A549 (cell line): Measurements from ENCODE around the gene MAGI1. TPM values are rescaled to one million over a fixed set of nuclear protein-coding genes. Genes with fewer than 3 reads are reported as not detected.

Experiments
- ATAC-seq, 2 experiments: fragments of 200-7000 bp in 1 of 2; fragments of >200 bp in 1 of 2; cut with Nextera tagmentation in 1 of 2; cut with Tn5 transposase in 1 of 2; 3 replicates each; pipeline versions ENCODE4 v1.8.0 to v1.9.1; 2018 to 2020; ENCODE audit warnings: mild to moderate bottlenecking in 1 of 2, moderate library complexity in 1 of 2
- CTCF ChIA-PET: fragments of 300-600 bp; sonication (Branson Sonifier 250); formaldehyde crosslinking; extraction: SDS; loops from one replicate; lab custom pipeline; 2021; ENCODE audit warnings: antibody characterized with exemption, inconsistent platforms; lab: Yijun Ruan, JAX
- POLR2A ChIA-PET: fragments of 350-600 bp; formaldehyde crosslinking; extraction: SDS; loops from one replicate; lab custom pipeline; 2021; ENCODE audit warnings: antibody characterized with exemption, inconsistent platforms; lab: Yijun Ruan, JAX
- DNase-seq, 2 experiments: peaks; one replicate each; pipeline versions ENCODE4 v3.0.0 to v3.0.0-alpha.2; 2011 to 2016; ENCODE audit warnings: low read depth in 1 of 2, low spot score in 1 of 2
- FAIRE-seq: peaks from 2 replicates; lab custom pipeline; 2011; peaks lifted over from hg19 to GRCh38; lab: Jason Lieb, UNC
- H3K27ac ChIP-seq, 2 experiments: fragments of >200 bp; sonication (Bioruptor Twin); formaldehyde crosslinking; 3 replicates each; pipeline ENCODE4 v1.5.1; 2016 to 2017
- H3K4me1 ChIP-seq: fragments of >200 bp; sonication (Bioruptor Twin); formaldehyde crosslinking; 3 replicates; pipeline ENCODE4 v1.6.1; 2016
- H3K4me2 ChIP-seq: fragments of >200 bp; sonication (Bioruptor Twin); formaldehyde crosslinking; 3 replicates; pipeline ENCODE4 v1.6.1; 2016
- H3K4me3 ChIP-seq: fragments of >200 bp; sonication (Bioruptor Twin); formaldehyde crosslinking; 3 replicates; pipeline ENCODE4 v1.5.1; 2016
- H3K9me3 ChIP-seq: fragments of >200 bp; sonication (Bioruptor Twin); formaldehyde crosslinking; 3 replicates; pipeline ENCODE4 v1.6.1; 2016
- BCL3 ChIP-seq: fragments of >200 bp; sonication (Bioruptor Twin); formaldehyde crosslinking; IDR thresholded peaks from 3 replicates; pipeline ENCODE4 v1.6.1; 2016
- CBX2 ChIP-seq: fragments of 200-600 bp; sonication (generic); IDR thresholded peaks from 2 replicates; pipeline ENCODE4 v1.6.1; 2016; ENCODE audit warnings: low read depth, mild to moderate bottlenecking, borderline replicate concordance
- CBX8 ChIP-seq: fragments of 200-600 bp; sonication (generic); IDR thresholded peaks from 2 replicates; pipeline ENCODE4 v1.6.1; 2016
- CEBPB ChIP-seq, 2 experiments: fragments of >200 bp in 1 of 2; sonication (Bioruptor Twin) in 1 of 2; formaldehyde crosslinking in 1 of 2; IDR thresholded peaks; 2 replicates each; pipeline ENCODE4 v1.6.1; 2012 to 2016
- E2F6 ChIP-seq: IDR thresholded peaks from 2 replicates; pipeline ENCODE4 v1.6.1; 2012; ENCODE audit warnings: low read depth, borderline replicate concordance
- EHF ChIP-seq: fragments of 250-450 bp; sonication (Bioruptor Pico); IDR thresholded peaks from 2 replicates; pipeline ENCODE4 v1.5.0; 2020; ENCODE audit warnings: mild to moderate bottlenecking
- EP300 ChIP-seq, 2 experiments: fragments of >200 bp; sonication (Bioruptor Twin); formaldehyde crosslinking; IDR thresholded peaks; 2 replicates in 1 of 2; 3 replicates in 1 of 2; pipeline ENCODE4 v1.6.1; 2016 to 2017
- ESRRA ChIP-seq: fragments of 150-350 bp; IDR thresholded peaks from 2 replicates; pipeline ENCODE4 v1.6.1; 2014; ENCODE audit warnings: mild to moderate bottlenecking, low read length, borderline replicate concordance
- FOSB ChIP-seq: fragments of 250-450 bp; sonication (Bioruptor Pico); IDR thresholded peaks from 2 replicates; pipeline ENCODE4 v1.5.0; 2020; ENCODE audit warnings: mild to moderate bottlenecking, moderate library complexity
- GATA3 ChIP-seq: IDR thresholded peaks from 2 replicates; pipeline ENCODE4 v1.6.1; 2012; ENCODE audit warnings: borderline replicate concordance
- HEYL ChIP-seq: fragments of 250-450 bp; sonication (Bioruptor Pico); IDR thresholded peaks from 2 replicates; pipeline ENCODE4 v1.8.0; 2021; ENCODE audit warnings: mild to moderate bottlenecking, moderate library complexity
- HMGXB4 ChIP-seq: fragments of 250-450 bp; sonication (Bioruptor Pico); IDR thresholded peaks from 2 replicates; pipeline ENCODE4 v1.5.0; 2021; ENCODE audit warnings: mild to moderate bottlenecking, moderate library complexity, borderline replicate concordance
- HOXA7 ChIP-seq: fragments of 250-450 bp; sonication (Bioruptor Pico); IDR thresholded peaks from 2 replicates; pipeline ENCODE4 v1.5.0; 2020; ENCODE audit warnings: mild to moderate bottlenecking, moderate library complexity
- HOXB13 ChIP-seq: fragments of 250-450 bp; sonication (Bioruptor Pico); IDR thresholded peaks from 2 replicates; pipeline ENCODE4 v1.5.0; 2020; ENCODE audit warnings: low read depth, mild to moderate bottlenecking, moderate library complexity
- JUNB ChIP-seq: fragments of >200 bp; sonication (Bioruptor Twin); formaldehyde crosslinking; IDR thresholded peaks from 2 replicates; pipeline ENCODE4 v1.6.1; 2016
- KDM1A ChIP-seq: fragments of 200-600 bp; sonication (generic); IDR thresholded peaks from 2 replicates; pipeline ENCODE4 v1.6.1; 2016; ENCODE audit warnings: low read depth, mild to moderate bottlenecking
- KDM5A ChIP-seq: fragments of 200-600 bp; sonication (generic); IDR thresholded peaks from 2 replicates; pipeline ENCODE4 v1.6.1; 2016; ENCODE audit warnings: antibody characterized with exemption, mild to moderate bottlenecking
- MAFK ChIP-seq: fragments of 450-650 bp; IDR thresholded peaks from 2 replicates; pipeline ENCODE4 v1.6.1; 2014; ENCODE audit not compliant: partially characterized antibody
- MAX ChIP-seq: IDR thresholded peaks from 2 replicates; pipeline ENCODE4 v1.6.1; 2012
- MAZ ChIP-seq: fragments of 150-350 bp; IDR thresholded peaks from 2 replicates; pipeline ENCODE4 v1.6.1; 2014; ENCODE audit warnings: antibody characterized with exemption, low read depth, low read length, borderline replicate concordance
- NFE2L2 ChIP-seq: fragments of 150-350 bp; conservative IDR thresholded peaks from 2 replicates; pipeline ENCODE4 v1.6.1; 2014; ENCODE audit warnings: low read length
- NPAS2 ChIP-seq: fragments of 250-450 bp; sonication (Bioruptor Pico); IDR thresholded peaks from 2 replicates; pipeline ENCODE4 v1.8.0; 2022; ENCODE audit warnings: mild to moderate bottlenecking, moderate library complexity, borderline replicate concordance
- NR3C1 ChIP-seq: fragments of >200 bp; sonication (Bioruptor Twin); formaldehyde crosslinking; IDR thresholded peaks from 3 replicates; pipeline ENCODE4 v1.6.1; 2017
- PHF8 ChIP-seq: fragments of 200-600 bp; sonication (generic); IDR thresholded peaks from 2 replicates; pipeline ENCODE4 v1.6.1; 2016; ENCODE audit warnings: low read depth, mild to moderate bottlenecking, antibody characterized with exemption, moderate library complexity, borderline replicate concordance
- RCOR1 ChIP-seq: fragments of 150-350 bp; IDR thresholded peaks from 2 replicates; pipeline ENCODE4 v1.6.1; 2014; ENCODE audit warnings: antibody characterized with exemption, low read length, low read depth
- SMC3 ChIP-seq: fragments of >200 bp; sonication (Bioruptor Twin); formaldehyde crosslinking; IDR thresholded peaks from 3 replicates; pipeline ENCODE4 v1.6.1; 2018; ENCODE audit warnings: inconsistent platforms
- SREBF2 ChIP-seq: fragments of 450-650 bp; IDR thresholded peaks from 2 replicates; pipeline ENCODE4 v1.6.1; 2014; ENCODE audit warnings: mild to moderate bottlenecking, moderate library complexity
- TP53 ChIP-seq: fragments of 250-450 bp; sonication (Bioruptor Pico); IDR thresholded peaks from 2 replicates; pipeline ENCODE4 v1.5.0; 2021; ENCODE audit warnings: mild to moderate bottlenecking, moderate library complexity
- ZFP36 ChIP-seq: fragments of 450-650 bp; IDR thresholded peaks from 2 replicates; pipeline ENCODE4 v1.6.1; 2014; ENCODE audit warnings: borderline replicate concordance; ENCODE audit not compliant: partially characterized antibody
- ZSCAN20 ChIP-seq: fragments of 250-450 bp; sonication (Bioruptor Pico); IDR thresholded peaks from 2 replicates; pipeline ENCODE4 v1.8.0; 2022; ENCODE audit warnings: mild to moderate bottlenecking, moderate library complexity
- WGBS: methylation state at CpG from one replicate; pipeline ENCODE4 v1.1.6; 2017; ENCODE audit errors: missing lambda C conversion rate; 5-methylcytosine and 5-hydroxymethylcytosine counted together
- polyA plus RNA-seq, 4 experiments: library from polyadenylated mRNA; depleted of rRNA in 3 of 4; stranded (reverse); fragments of >200 nt; fragmentation: RNase III in 1 of 4; extraction: RNeasy Plus Mini Kit Qiagen cat#74134 plus additional on column Dnase treatment in 1 of 4; gene quantifications; 2 replicates in 3 of 4; 3 replicates in 1 of 4; pipeline ENCODE4 v1.2.3, GENCODE V29; 2011 to 2017

The MAGI1 gene
- polyA plus RNA-seq, 2 of the 4 experiments (the other 2 are of a cell fraction), result 4.7 to 6.6 TPM

GRCh38 chr3:65595222-65596028, 443.3 kb downstream of the MAGI1 start:
- H3K27ac ChIP-seq, result no peak overlapping the region
- FAIRE-seq, result no peak
- no peak for DNase-seq
- H3K4me2 ChIP-seq, result no peak overlapping the region
- 80% methylated on average over 8 of the region's 8 CpGs for WGBS
- no peak overlapping the region for H3K4me3 ChIP-seq
- TF ChIP-seq EP300 (IDR thresholded peaks at IDR 0.05) (no peak), FOSB (no peak), KDM5A (no peak), CBX8 (no peak), TP53 (CRISPR knock-in tag) (no peak), CEBPB (IDR thresholded peaks at IDR 0.05) (no peak), SREBF2 (no peak), ESRRA (no peak), ZSCAN20 (CRISPR knock-in tag) (no peak), KDM1A (no peak), ZFP36 (no peak), GATA3 (no peak), MAZ (no peak), HOXB13 (CRISPR knock-in tag) (no peak), CBX2 (no peak), E2F6 (no peak), HEYL (CRISPR knock-in tag) (no peak), PHF8 (no peak)
- no peak for ATAC-seq
- no peaks in the 10 kb centered on the region for H3K9me3 ChIP-seq
- POLR2A ChIA-PET, result no interaction called here
- CTCF ChIA-PET, result no interaction called here
- H3K4me1 ChIP-seq, result no peaks in the 10 kb centered on the region

GRCh38 chr3:65593780-65594752, 444.7 kb downstream of the MAGI1 start:
- CTCF ChIA-PET, result no interaction called here
- Histone ChIP-seq H3K4me3 (no peak overlapping the region), H3K4me1 (no peaks in the 10 kb centered on the region), H3K9me3 (no peaks in the 10 kb centered on the region), H3K27ac (no peak overlapping the region), H3K4me2 (no peak overlapping the region)
- ATAC-seq, result no peak
- no peak for DNase-seq
- POLR2A ChIA-PET, result interaction anchor here (0.6 kb wide), 1 partner anchor 21 kb away, joined by 3 read pairs; no protein-coding TSS in a partner anchor
- WGBS, result 68% methylated on average over 4 of the region's 4 CpGs
- no peak for TF ChIP-seq NR3C1
- TF ChIP-seq HOXA7 (CRISPR knock-in tag), result no peak
- TF ChIP-seq MAFK, result no peak
- FAIRE-seq, result no peak

- Histone ChIP-seq H3K9me3 (no peaks in the 10 kb centered on the region), H3K4me2 (no peak overlapping the region), H3K4me1 (no peaks in the 10 kb centered on the region), H3K27ac (no peak overlapping the region), H3K4me3 (no peak overlapping the region)
- 87% methylated on average over 3 of the region's 3 CpGs for WGBS
- ATAC-seq, result no peak
- no peak for FAIRE-seq
- no peak for DNase-seq
- ChIA-PET CTCF (no interaction called here), POLR2A (no interaction called here)
- TF ChIP-seq HMGXB4 (CRISPR knock-in tag) (no peak), TP53 (CRISPR knock-in tag) (no peak), BCL3 (no peak), KDM1A (no peak), E2F6 (no peak), CEBPB (IDR thresholded peaks at IDR 0.05) (no peak), JUNB (no peak), MAFK (no peak), MAX (no peak), RCOR1 (no peak), NFE2L2 (no peak), EHF (CRISPR knock-in tag) (no peak), NPAS2 (CRISPR knock-in tag) (no peak), SMC3 (no peak)
- TF ChIP-seq, all 56 proteins: peak for 0
Observed at GRCh38 chr3:65591313-65591712, 447.4 kb downstream of the MAGI1 start.
